HepG2 (cell line): ENCODE measurements around the gene SH3GL1. TPM values are rescaled to one million over a fixed set of nuclear protein-coding genes. Genes with fewer than 3 reads are reported as not detected.

Source experiments
- ATAC-seq: fragments of 200-7000 bp; cut with Tn5 transposase; 3 replicates; pipeline ENCODE4 v1.9.1; 2020; ENCODE audit warnings: mild to moderate bottlenecking, moderate library complexity
- BruUV-seq: library from RNA; stranded (reverse); fragments of 400-500 nt; replicated peaks from 2 replicates; lab custom pipeline; 2021; lab: Mats Ljungman, UMichigan
- CTCF ChIA-PET: fragments of 300-600 bp; formaldehyde crosslinking; extraction: SDS; loops from one replicate; lab custom pipeline; 2021; ENCODE audit warnings: low total read pairs, inconsistent platforms, low intra/inter-chr PET ratio; lab: Yijun Ruan, JAX
- POLR2A ChIA-PET: fragments of 350-600 bp; sonication (Branson Sonifier 250); formaldehyde crosslinking; loops from one replicate; lab custom pipeline; 2020; ENCODE audit warnings: antibody characterized with exemption, inconsistent platforms; lab: Yijun Ruan, JAX
- DNase-seq: peaks from one replicate; pipeline ENCODE4 v3.0.0-alpha.2; 2015; ENCODE audit warnings: low spot score
- FAIRE-seq: peaks from 3 replicates; lab custom pipeline; 2011; peaks lifted over from hg19 to GRCh38; lab: Jason Lieb, UNC
- H2AFZ ChIP-seq: one replicate; pipeline ENCODE4 v1.6.1; 2011; ENCODE audit warnings: low read length, inconsistent platforms
- H3K27ac ChIP-seq: fragments of 300-600 bp; 3 replicates; pipeline ENCODE4 v1.8.0; 2011; ENCODE audit warnings: mixed run types, mild to moderate bottlenecking, mixed read lengths, low read length, inconsistent platforms; ENCODE audit not compliant: insufficient read depth; ENCODE audit errors: extremely low read length
- H3K27me3 ChIP-seq, 2 experiments: fragments of 200-600 bp in 1 of 2; 2 replicates in 1 of 2; 3 replicates in 1 of 2; pipeline versions ENCODE4 v1.6.0 to v1.8.0; 2011; ENCODE audit warnings: low read length in 2 of 2, mild to moderate bottlenecking in 2 of 2, moderate library complexity in 2 of 2, inconsistent platforms in 1 of 2; ENCODE audit not compliant: insufficient read depth in 2 of 2, control insufficient read depth in 1 of 2
- H3K36me3 ChIP-seq, 2 experiments: fragments of 200-600 bp in 1 of 2; replicated peaks in 1 of 2; 2 replicates in 1 of 2; 3 replicates in 1 of 2; pipeline versions ENCODE4 v1.5.1 to v1.8.0; 2011; ENCODE audit warnings: low read length in 2 of 2, inconsistent platforms in 1 of 2; ENCODE audit not compliant: insufficient read depth in 2 of 2, control insufficient read depth in 1 of 2
- H3K4me1 ChIP-seq: 2 replicates; pipeline ENCODE4 v1.5.1; 2012; ENCODE audit warnings: low read length, inconsistent platforms; ENCODE audit not compliant: insufficient read depth
- H3K4me2 ChIP-seq: 2 replicates; pipeline ENCODE4 v1.6.0; 2011; ENCODE audit warnings: low read depth, low read length, inconsistent platforms
- H3K4me3 ChIP-seq, 3 experiments: fragments of 200-600 bp in 1 of 3; sonication (generic), shearing (Covaris generic) in 1 of 3; replicated peaks in 1 of 3; 2 replicates each; pipeline ENCODE4 v1.5.1; 2011 to 2016; ENCODE audit warnings: low read length in 3 of 3, inconsistent platforms in 2 of 3, low read depth in 2 of 3, mild to moderate bottlenecking in 2 of 3, control low read depth in 1 of 3, mixed read lengths in 1 of 3; ENCODE audit not compliant: insufficient read depth in 1 of 3
- H3K79me2 ChIP-seq: one replicate; pipeline ENCODE4 v1.6.1; 2011; ENCODE audit warnings: low read length, inconsistent platforms; ENCODE audit not compliant: insufficient read depth
- H3K9ac ChIP-seq: 2 replicates; pipeline ENCODE4 v1.6.0; 2011; ENCODE audit warnings: mild to moderate bottlenecking, low read depth, low read length, inconsistent platforms; ENCODE audit not compliant: insufficient read depth
- H3K9me3 ChIP-seq: 2 replicates; pipeline ENCODE4 v1.5.1; 2012; ENCODE audit warnings: mild to moderate bottlenecking, low read length
- H4K20me1 ChIP-seq: 2 replicates; pipeline ENCODE4 v1.6.0; 2011; ENCODE audit warnings: inconsistent platforms, mild to moderate bottlenecking, low read length, moderate library complexity; ENCODE audit not compliant: insufficient read depth
- AGO2 ChIP-seq: fragments of 200-400 bp; formaldehyde crosslinking; optimal IDR thresholded peaks from 2 replicates; pipeline ENCODE3; 2017; ENCODE audit warnings: mild to moderate bottlenecking, low read depth, low read length, moderate library complexity
- CBFB ChIP-seq: sonication (generic); formaldehyde crosslinking; IDR thresholded peaks from 2 replicates; pipeline ENCODE4 v1.4.0; 2020; ENCODE audit warnings: missing genetic modification reagents
- E2F2 ChIP-seq: sonication (generic); formaldehyde crosslinking; IDR thresholded peaks from 2 replicates; pipeline ENCODE4 v1.4.0; 2020; ENCODE audit warnings: missing genetic modification reagents, borderline replicate concordance
- FOXC1 ChIP-seq: sonication (generic); formaldehyde crosslinking; IDR thresholded peaks from 2 replicates; pipeline ENCODE4 v1.8.0; 2022; ENCODE audit warnings: mild to moderate bottlenecking, missing genetic modification reagents, borderline replicate concordance
- NFIB ChIP-seq: sonication (generic); formaldehyde crosslinking; IDR thresholded peaks from 2 replicates; pipeline ENCODE4 v1.9.0; 2021; ENCODE audit warnings: missing genetic modification reagents, mild to moderate bottlenecking, borderline replicate concordance
- NR2C2 ChIP-seq: sonication (generic); formaldehyde crosslinking; IDR thresholded peaks from 2 replicates; pipeline ENCODE4 v1.4.0; 2020; ENCODE audit warnings: missing genetic modification reagents, mild to moderate bottlenecking, moderate library complexity, borderline replicate concordance
- RFX5 ChIP-seq: IDR thresholded peaks from 2 replicates; pipeline ENCODE4 v1.6.1; 2011; ENCODE audit warnings: low read depth, low read length, improper control_type of control experiment
- SP5 ChIP-seq: IDR thresholded peaks from 2 replicates; pipeline ENCODE4 v1.6.1; 2016; ENCODE audit warnings: low read depth, borderline replicate concordance
- TP53 ChIP-seq: sonication (generic); formaldehyde crosslinking; conservative IDR thresholded peaks from 2 replicates; pipeline ENCODE4 v1.4.0; 2020; ENCODE audit warnings: missing genetic modification reagents
- ZBTB26 ChIP-seq: IDR thresholded peaks from 2 replicates; pipeline ENCODE4 v1.6.1; 2016; ENCODE audit warnings: missing compliant biosample characterization, missing genetic modification reagents, borderline replicate concordance
- ZNF230 ChIP-seq: sonication (generic); formaldehyde crosslinking; IDR thresholded peaks from 2 replicates; pipeline ENCODE4 v1.4.0; 2020; ENCODE audit warnings: mild to moderate bottlenecking, missing genetic modification reagents
- ZNF24 ChIP-seq: fragments of 450-650 bp; IDR thresholded peaks from 2 replicates; pipeline ENCODE4 v1.6.1; 2017; ENCODE audit warnings: antibody characterized with exemption, mild to moderate bottlenecking
- ZNF788 ChIP-seq: sonication (generic); formaldehyde crosslinking; IDR thresholded peaks from 2 replicates; pipeline ENCODE4 v1.5.0; 2020; ENCODE audit warnings: mild to moderate bottlenecking, missing genetic modification reagents, borderline replicate concordance
- WGBS: methylation state at CpG from one replicate; pipeline ENCODE4 v1.1.6; 2017; ENCODE audit warnings: low lambda C conversion rate; 5-methylcytosine and 5-hydroxymethylcytosine counted together
- in situ Hi-C: cut with HindIII; loops from 2 replicates; pipeline ENCODE4 v1.10.0; 2017; ENCODE audit warnings: low pct_unique_long_range_greater_than_20kb; ENCODE audit not compliant: extremely low pct_ligation_motif_present
- intact Hi-C: fragments of 100-400 bp; cut with micrococcal nuclease; formaldehyde crosslinking; loops from one replicate; pipeline ENCODE4 v1.10.0; 2022; ENCODE audit not compliant: unreplicated experiment
- polyA plus RNA-seq, 8 experiments: library from polyadenylated mRNA; depleted of rRNA in 3 of 8; stranded (reverse) in 7 of 8; unstranded in 1 of 8; fragments of >200 nt; fragmentation: Illumina TruSeq in 4 of 8; extraction: Trizol in 4 of 8; gene quantifications; 2 replicates each; pipeline versions ENCODE4 v1.2.1 to v1.2.3, GENCODE V29; 2011 to 2016; ENCODE audit warnings: low read depth in 4 of 8, missing spikeins in 1 of 8, mixed read lengths in 1 of 8; ENCODE audit not compliant: insufficient read depth in 1 of 8
- total RNA-seq, 5 experiments: library from RNA; depleted of rRNA; stranded (reverse); fragments of >200 nt; fragmentation: Illumina TruSeq; extraction: Trizol; gene quantifications; 2 replicates each; pipeline ENCODE4 v1.2.3, GENCODE V29; 2016; ENCODE audit warnings: low read depth in 1 of 5
- TF ChIP-seq, protein P1 (sequence below): sonication (generic); formaldehyde crosslinking; IDR thresholded peaks from 2 replicates; pipeline ENCODE4 v1.4.0; 2020; ENCODE audit warnings: missing genetic modification reagents
- TF ChIP-seq, protein P2 (sequence below): sonication (generic); formaldehyde crosslinking; IDR thresholded peaks from 2 replicates; pipeline ENCODE4 v1.8.1; 2022; ENCODE audit warnings: low read depth, mild to moderate bottlenecking, missing genetic modification reagents
- TF ChIP-seq, protein P3 (sequence below): sonication (generic); formaldehyde crosslinking; IDR thresholded peaks from 2 replicates; pipeline ENCODE4 v1.4.0; 2020; ENCODE audit warnings: missing genetic modification reagents; ENCODE audit errors: not compliant biosample characterization

Gene SH3GL1
- total and polyA plus RNA-seq, 2 of the 13 experiments (the other 11 are each of a cell fraction or from before 2014, with no cell fraction given): 33.0 to 45.1 TPM

DNA sequence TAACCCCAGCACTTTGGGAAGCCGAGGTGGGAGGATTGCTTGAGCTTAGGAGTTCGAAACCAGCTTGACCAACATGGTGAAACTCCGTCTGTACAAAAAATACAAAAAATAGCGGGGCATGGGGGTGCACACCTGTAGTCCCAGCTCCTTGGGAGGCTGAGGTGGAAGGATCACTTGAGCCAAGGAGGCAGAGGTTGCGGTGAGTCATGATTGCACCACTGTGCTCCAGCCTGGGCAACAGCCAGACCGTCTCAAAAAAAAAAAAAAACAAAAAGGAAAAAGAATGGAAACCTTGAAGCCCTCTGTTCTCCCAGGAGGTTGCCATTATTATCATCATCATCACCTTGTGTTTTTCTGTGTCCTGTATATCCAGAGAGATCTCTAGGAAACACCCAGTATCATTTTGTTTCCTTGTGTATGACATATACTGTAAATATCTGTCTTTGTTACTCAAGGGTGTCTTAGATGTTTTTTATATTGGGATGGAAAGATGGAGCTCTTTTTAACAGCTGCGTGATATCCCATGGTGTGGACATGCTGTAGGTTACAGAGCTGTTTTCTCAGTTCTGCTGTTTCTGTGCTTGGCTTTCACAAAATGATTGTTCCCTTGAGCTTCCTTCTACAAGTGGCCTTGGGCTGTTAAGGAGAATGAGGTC, 13.9 kb upstream of the SH3GL1 start:
- no peak for ATAC-seq
- no peak overlapping the region for H3K4me3 ChIP-seq
- H3K79me2 ChIP-seq: peaks cover 43% of the 10 kb centered on the region
- peak overlapping the region; percentile 38 for H3K27ac ChIP-seq
- H3K9me3 ChIP-seq: no peaks in the 10 kb centered on the region
- FAIRE-seq: no peak
- peaks cover 10 to 48% of the 10 kb centered on the region in 2 experiments for H3K36me3 ChIP-seq
- no peaks in the 10 kb centered on the region for H3K27me3 ChIP-seq
- CTCF ChIA-PET: no interaction called here
- H4K20me1 ChIP-seq: no peaks in the 10 kb centered on the region
- no peak overlapping the region for H3K4me2 ChIP-seq
- peaks cover 38% of the 10 kb centered on the region for H3K4me1 ChIP-seq
- H3K9ac ChIP-seq: no peak overlapping the region
- no peak for DNase-seq
- no TSS peak for BruUV-seq
- TF ChIP-seq AGO2: no peak
- no peak for TF ChIP-seq SP5 (CRISPR knock-in tag)
- TF ChIP-seq RFX5: no peak
- no peak for TF ChIP-seq NFIB (CRISPR knock-in tag)
- TF ChIP-seq, protein P1, sequence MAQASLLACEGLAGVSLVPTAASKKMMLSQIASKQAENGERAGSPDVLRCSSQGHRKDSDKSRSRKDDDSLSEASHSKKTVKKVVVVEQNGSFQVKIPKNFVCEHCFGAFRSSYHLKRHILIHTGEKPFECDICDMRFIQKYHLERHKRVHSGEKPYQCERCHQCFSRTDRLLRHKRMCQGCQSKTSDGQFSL (CRISPR knock-in tag): no peak
- no peak for TF ChIP-seq NR2C2 (CRISPR knock-in tag)
- TF ChIP-seq ZNF788 (CRISPR knock-in tag): no peak
- TF ChIP-seq FOXC1 (CRISPR knock-in tag): no peak
- no peak for TF ChIP-seq E2F2
- TF ChIP-seq, protein P2, sequence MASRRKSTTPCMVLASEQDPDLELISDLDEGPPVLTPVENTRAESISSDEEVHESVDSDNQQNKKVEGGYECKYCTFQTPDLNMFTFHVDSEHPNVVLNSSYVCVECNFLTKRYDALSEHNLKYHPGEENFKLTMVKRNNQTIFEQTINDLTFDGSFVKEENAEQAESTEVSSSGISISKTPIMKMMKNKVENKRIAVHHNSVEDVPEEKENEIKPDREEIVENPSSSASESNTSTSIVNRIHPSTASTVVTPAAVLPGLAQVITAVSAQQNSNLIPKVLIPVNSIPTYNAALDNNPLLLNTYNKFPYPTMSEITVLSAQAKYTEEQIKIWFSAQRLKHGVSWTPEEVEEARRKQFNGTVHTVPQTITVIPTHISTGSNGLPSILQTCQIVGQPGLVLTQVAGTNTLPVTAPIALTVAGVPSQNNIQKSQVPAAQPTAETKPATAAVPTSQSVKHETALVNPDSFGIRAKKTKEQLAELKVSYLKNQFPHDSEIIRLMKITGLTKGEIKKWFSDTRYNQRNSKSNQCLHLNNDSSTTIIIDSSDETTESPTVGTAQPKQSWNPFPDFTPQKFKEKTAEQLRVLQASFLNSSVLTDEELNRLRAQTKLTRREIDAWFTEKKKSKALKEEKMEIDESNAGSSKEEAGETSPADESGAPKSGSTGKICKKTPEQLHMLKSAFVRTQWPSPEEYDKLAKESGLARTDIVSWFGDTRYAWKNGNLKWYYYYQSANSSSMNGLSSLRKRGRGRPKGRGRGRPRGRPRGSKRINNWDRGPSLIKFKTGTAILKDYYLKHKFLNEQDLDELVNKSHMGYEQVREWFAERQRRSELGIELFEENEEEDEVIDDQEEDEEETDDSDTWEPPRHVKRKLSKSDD (CRISPR knock-in tag): no peak
- TF ChIP-seq ZNF24: no peak
- TF ChIP-seq TP53 (CRISPR knock-in tag): no peak
- TF ChIP-seq ZBTB26 (CRISPR knock-in tag): no peak
- TF ChIP-seq, protein P3, sequence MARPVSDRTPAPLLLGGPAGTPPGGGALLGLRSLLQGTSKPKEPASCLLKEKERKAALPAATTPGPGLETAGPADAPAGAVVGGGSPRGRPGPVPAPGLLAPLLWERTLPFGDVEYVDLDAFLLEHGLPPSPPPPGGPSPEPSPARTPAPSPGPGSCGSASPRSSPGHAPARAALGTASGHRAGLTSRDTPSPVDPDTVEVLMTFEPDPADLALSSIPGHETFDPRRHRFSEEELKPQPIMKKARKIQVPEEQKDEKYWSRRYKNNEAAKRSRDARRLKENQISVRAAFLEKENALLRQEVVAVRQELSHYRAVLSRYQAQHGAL (CRISPR knock-in tag): no peak
- no peak for TF ChIP-seq ZNF230 (CRISPR knock-in tag)
- no peak for TF ChIP-seq CBFB (CRISPR knock-in tag)
- POLR2A ChIA-PET: interaction anchor here (1.3 to 1.7 kb wide), 2 partner anchors 12 to 104 kb away, joined by 3 to 4 read pairs; partner anchors contain the start of genes CHAF1A and PLIN4
- no peak overlapping the region for H2AFZ ChIP-seq
- 92% methylated on average over 7 of the region's 7 CpGs for WGBS
- in situ Hi-C loops (no loop called here), intact Hi-C loops (no loop called here)
